Testis (tissue), 3 donors: ENCODE data around the gene OSBPL5. TPM values are rescaled to one million over a fixed set of nuclear protein-coding genes. Genes with fewer than 3 reads are reported as not detected.

Source experiments
- DNase-seq: peaks from one replicate; pipeline ENCODE4 v3.0.0-alpha.2; 2019
- H3K27ac ChIP-seq, 2 donors: fragments of 200-600 bp; sonication (generic); one replicate each; pipeline ENCODE4 v1.5.1; 2019
- H3K27me3 ChIP-seq: fragments of 200-600 bp; sonication (generic); one replicate; pipeline ENCODE4 v1.5.1; 2019
- H3K36me3 ChIP-seq: fragments of 200-600 bp; sonication (generic); one replicate; pipeline ENCODE4 v1.5.1; 2017; ENCODE audit warnings: low read depth; ENCODE audit errors: missing control alignments
- H3K4me1 ChIP-seq: fragments of 200-600 bp; sonication (generic); one replicate; pipeline ENCODE4 v1.5.1; 2019
- H3K4me3 ChIP-seq, 2 donors: fragments of 200-600 bp; sonication (generic); one replicate each; pipeline ENCODE4 v1.5.1; 2017 to 2019
- H3K9me3 ChIP-seq: fragments of 200-600 bp; sonication (generic); one replicate; pipeline ENCODE4 v1.5.1; 2017
- CTCF ChIP-seq, 3 experiments: fragments of 450-650 bp in 2 of 3; fragments of 200-600 bp in 1 of 3; sonication (generic) in 1 of 3; IDR thresholded peaks; one replicate each; pipeline ENCODE4 v1.5.1; 2016 to 2019; ENCODE audit warnings: antibody characterized with exemption in 3 of 3, mild to moderate bottlenecking in 2 of 3, moderate library complexity in 1 of 3
- POLR2A ChIP-seq: fragments of 450-650 bp; IDR thresholded peaks from one replicate; pipeline ENCODE4 v1.6.1; 2017; ENCODE audit warnings: antibody characterized with exemption, mild to moderate bottlenecking, moderate library complexity
- WGBS, 2 donors: methylation state at CpG; one replicate each; pipeline ENCODE4 v1.1.5; 2018; 5-methylcytosine and 5-hydroxymethylcytosine counted together
- intact Hi-C: fragments of 100-400 bp; cut with DNase I; formaldehyde crosslinking; loops from one replicate; pipeline ENCODE4 v1.15.1; 2023; ENCODE audit warnings: low total_unique reads
- polyA plus RNA-seq: library from polyadenylated mRNA; stranded (reverse); fragments of 350-450 nt; fragmentation: Illumina TruSeq; extraction: RNeasy Lipid Tissue Mini Kit (QIAGEN cat#74804); gene quantifications from one replicate; pipeline ENCODE4 v1.2.3, GENCODE V29; 2014; ENCODE audit warnings: low read depth, low replicate concordance; ENCODE audit not compliant: insufficient read depth
- total RNA-seq, 2 donors: library from RNA; depleted of rRNA; stranded (reverse); fragments of >200 nt; gene quantifications; one replicate each; pipeline ENCODE4 v1.2.3, GENCODE V29; 2016

The OSBPL5 gene
- total and polyA plus RNA-seq, 3 donors from 2014 or later, result 8.9 to 18.1 (median 13.2) TPM

GRCh38 chr11:3086671-3087150, 78.4 kb downstream of the OSBPL5 start:
- DNase-seq, result no peak
- no peaks in the 10 kb centered on the region for H3K36me3 ChIP-seq
- H3K9me3 ChIP-seq, result no peaks in the 10 kb centered on the region
- H3K4me3 ChIP-seq, result no peak overlapping the region
- intact Hi-C loops, result no loop called here
- WGBS, 2 donors, result 44 to 68% methylated on average over 6 to 9 of the region's 9 CpGs
- no peaks in the 10 kb centered on the region for H3K4me1 ChIP-seq
- TF ChIP-seq POLR2A (no peak), CTCF (IDR thresholded peaks at IDR 0.05) (no peak)
- H3K27me3 ChIP-seq, result no peaks in the 10 kb centered on the region
- H3K27ac ChIP-seq, result no peak overlapping the region

- intact Hi-C loops, result no loop called here
- H3K4me1 ChIP-seq, result no peaks in the 10 kb centered on the region
- H3K9me3 ChIP-seq, result no peaks in the 10 kb centered on the region
- no peak overlapping the region for H3K4me3 ChIP-seq
- WGBS, 2 donors, result 56 to 62% methylated on average over 5 to 6 of the region's 8 CpGs
- TF ChIP-seq CTCF (IDR thresholded peaks at IDR 0.05), result no peak
- no peak for TF ChIP-seq POLR2A
- no peak for DNase-seq
- H3K27ac ChIP-seq, result no peak overlapping the region
- H3K27me3 ChIP-seq, result no peaks in the 10 kb centered on the region
- H3K36me3 ChIP-seq, result no peaks in the 10 kb centered on the region
Measured at GRCh38 chr11:3086114-3086513, 79.0 kb downstream of the OSBPL5 start.

GRCh38 chr11:3085052-3085451, 80.1 kb downstream of the OSBPL5 start:
- Histone ChIP-seq H3K4me1 (no peaks in the 10 kb centered on the region), H3K27me3 (no peaks in the 10 kb centered on the region), H3K9me3 (no peaks in the 10 kb centered on the region), H3K27ac (no peak overlapping the region), H3K36me3 (no peaks in the 10 kb centered on the region), H3K4me3 (no peak overlapping the region)
- intact Hi-C loops, result no loop called here
- TF ChIP-seq CTCF (IDR thresholded peaks at IDR 0.05) (no peak), POLR2A (no peak)
- 68 to 76% methylated on average over 5 of the region's 5 CpGs for WGBS, 2 donors
- DNase-seq, result no peak

GRCh38 chr11:3083321-3083720, 81.8 kb downstream of the OSBPL5 start:
- H3K36me3 ChIP-seq, result no peaks in the 10 kb centered on the region
- no peak for DNase-seq
- no peaks in the 10 kb centered on the region for H3K27me3 ChIP-seq
- intact Hi-C loops, result no loop called here
- no peaks in the 10 kb centered on the region for H3K9me3 ChIP-seq
- no peak overlapping the region for H3K4me3 ChIP-seq
- 80 to 87% methylated on average over 8 of the region's 8 CpGs for WGBS, 2 donors
- no peaks in the 10 kb centered on the region for H3K4me1 ChIP-seq
- TF ChIP-seq CTCF (IDR thresholded peaks at IDR 0.05) (no peak), POLR2A (no peak)
- H3K27ac ChIP-seq, result no peak overlapping the region

- no peak for TF ChIP-seq POLR2A
- no peak for TF ChIP-seq CTCF (IDR thresholded peaks at IDR 0.05)
- H3K9me3 ChIP-seq, result no peaks in the 10 kb centered on the region
- no peaks in the 10 kb centered on the region for H3K4me1 ChIP-seq
- 84 to 88% methylated on average over 6 of the region's 6 CpGs for WGBS, 2 donors
- H3K27ac ChIP-seq, result no peak overlapping the region
- no peak overlapping the region for H3K4me3 ChIP-seq
- no peak for DNase-seq
- intact Hi-C loops, result no loop called here
- no peaks in the 10 kb centered on the region for H3K36me3 ChIP-seq
- H3K27me3 ChIP-seq, result no peaks in the 10 kb centered on the region
Measured at GRCh38 chr11:3081386-3081751, 83.7 kb downstream of the OSBPL5 start.
